Stimulated activated naive CD8-positive, alpha-beta T cell treated with anti-CD3 and anti-CD28 coated beads, Interleukin-15, amount 100 ng/mL, for 72 hours (primary cell): ENCODE results near the gene KIF26A.
A peak's percentile ranks its signal among the peaks of the same experiment; 100 is the strongest.

Experiments
- ATAC-seq: fragments of 150-1000 bp; cut with Tn5 transposase; 2 replicates; pipeline ENCODE4 v1.10.0; 2021; ENCODE audit warnings: mild to moderate bottlenecking, moderate library complexity
- DNase-seq, 2 donors: peaks; one replicate each; pipeline ENCODE4 v3.0.0; 2021 to 2022
- H3K27ac Mint-ChIP-seq, 2 donors: one replicate each; pipeline ENCODE4 v1.8.0; 2022; ENCODE audit warnings: mild to moderate bottlenecking in 2 of 2, mixed read lengths in 2 of 2, moderate library complexity in 2 of 2
- H3K27me3 Mint-ChIP-seq: one replicate; pipeline ENCODE4 v1.8.0; 2022; ENCODE audit warnings: mixed read lengths
- H3K4me1 Mint-ChIP-seq: one replicate; pipeline ENCODE4 v1.8.0; 2022; ENCODE audit warnings: mild to moderate bottlenecking, mixed read lengths
- H3K4me3 Mint-ChIP-seq, 2 donors: one replicate each; pipeline ENCODE4 v1.8.0; 2022; ENCODE audit warnings: mild to moderate bottlenecking in 2 of 2, mixed read lengths in 2 of 2, moderate library complexity in 1 of 2
- H3K9me3 Mint-ChIP-seq, 2 donors: one replicate each; pipeline ENCODE4 v1.8.0; 2022; ENCODE audit warnings: mixed read lengths in 2 of 2

The KIF26A gene

GRCh38 chr14:104175811-104176210 is 37.4 kb downstream of the KIF26A start:
- H3K4me3 Mint-ChIP-seq = no peak overlapping the region
- no peaks in the 10 kb centered on the region for H3K9me3 Mint-ChIP-seq
- no peaks in the 10 kb centered on the region for H3K27me3 Mint-ChIP-seq
- DNase-seq (no peak), ATAC-seq (no peak)
- no peak overlapping the region for H3K27ac Mint-ChIP-seq
- no peaks in the 10 kb centered on the region for H3K4me1 Mint-ChIP-seq

DNA sequence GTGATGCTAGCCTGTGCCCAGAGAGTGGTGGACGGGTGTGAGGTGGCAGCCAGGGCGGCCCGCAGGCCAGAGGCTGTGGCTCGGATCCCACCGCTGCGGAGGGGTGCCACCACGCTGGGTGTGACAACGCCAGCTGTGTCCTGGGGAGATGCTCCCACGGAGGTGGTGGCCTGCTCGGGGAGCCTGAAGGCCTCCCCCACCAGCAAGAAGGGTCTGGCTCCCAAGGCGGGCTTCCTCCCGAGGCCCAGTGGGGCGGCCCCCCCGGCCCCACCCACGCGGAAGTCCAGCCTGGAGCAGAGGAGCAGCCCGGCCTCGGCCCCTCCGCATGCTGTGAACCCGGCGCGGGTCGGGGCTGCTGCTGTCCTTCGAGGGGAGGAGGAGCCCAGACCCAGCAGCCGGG is 38.2 kb downstream of the KIF26A start:
- no peak for ATAC-seq
- Mint-ChIP-seq H3K27me3 (no peaks in the 10 kb centered on the region), H3K4me1 (no peaks in the 10 kb centered on the region), H3K9me3 (no peaks in the 10 kb centered on the region), H3K27ac (no peak overlapping the region), H3K4me3 (no peak overlapping the region)
- DNase-seq = no peak

DNA sequence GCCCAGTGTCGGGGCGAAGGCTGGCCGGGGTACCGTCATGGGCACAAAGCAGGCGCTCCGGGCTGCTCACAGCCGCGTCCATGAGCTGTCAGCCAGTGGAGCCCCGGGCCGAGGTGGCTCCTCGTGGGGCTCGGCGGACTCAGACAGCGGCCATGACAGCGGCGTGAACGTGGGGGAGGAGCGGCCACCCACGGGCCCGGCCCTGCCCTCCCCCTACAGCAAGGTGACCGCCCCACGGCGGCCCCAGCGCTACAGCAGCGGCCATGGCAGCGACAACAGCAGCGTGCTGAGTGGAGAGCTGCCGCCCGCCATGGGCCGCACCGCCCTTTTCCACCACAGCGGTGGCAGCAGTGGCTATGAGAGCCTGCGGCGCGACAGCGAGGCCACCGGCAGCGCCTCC is 39.0 kb downstream of the KIF26A start:
- no peak overlapping the region for H3K4me3 Mint-ChIP-seq
- no peak overlapping the region for H3K27ac Mint-ChIP-seq
- ATAC-seq (no peak), DNase-seq (no peak)
- H3K9me3 Mint-ChIP-seq = no peaks in the 10 kb centered on the region
- H3K27me3 Mint-ChIP-seq = no peaks in the 10 kb centered on the region
- H3K4me1 Mint-ChIP-seq = no peaks in the 10 kb centered on the region

DNA sequence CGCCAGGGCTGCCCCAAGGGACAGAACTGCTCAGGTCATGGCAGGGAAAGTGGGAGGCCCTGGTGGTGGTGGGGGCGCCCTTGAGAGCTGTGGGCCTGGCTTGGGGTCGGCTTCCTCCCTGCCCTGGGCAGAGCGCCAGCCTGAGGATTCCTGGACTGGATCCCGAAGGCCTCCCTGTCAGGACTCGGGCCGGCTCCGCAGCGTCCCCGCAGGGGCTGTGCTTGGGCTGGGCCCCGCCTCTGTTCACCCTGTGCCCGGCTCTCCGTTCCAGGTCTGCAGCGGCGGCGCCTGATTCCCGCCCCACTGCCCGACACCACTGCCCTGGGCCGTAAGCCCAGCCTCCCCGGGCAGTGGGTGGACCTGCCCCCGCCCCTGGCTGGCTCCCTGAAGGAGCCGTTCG is 39.9 kb downstream of the KIF26A start:
- H3K27ac Mint-ChIP-seq = no peak overlapping the region
- H3K27me3 Mint-ChIP-seq = no peaks in the 10 kb centered on the region
- no peak for ATAC-seq
- no peak for DNase-seq
- no peaks in the 10 kb centered on the region for H3K4me1 Mint-ChIP-seq
- no peaks in the 10 kb centered on the region for H3K9me3 Mint-ChIP-seq
- H3K4me3 Mint-ChIP-seq = no peak overlapping the region

DNA sequence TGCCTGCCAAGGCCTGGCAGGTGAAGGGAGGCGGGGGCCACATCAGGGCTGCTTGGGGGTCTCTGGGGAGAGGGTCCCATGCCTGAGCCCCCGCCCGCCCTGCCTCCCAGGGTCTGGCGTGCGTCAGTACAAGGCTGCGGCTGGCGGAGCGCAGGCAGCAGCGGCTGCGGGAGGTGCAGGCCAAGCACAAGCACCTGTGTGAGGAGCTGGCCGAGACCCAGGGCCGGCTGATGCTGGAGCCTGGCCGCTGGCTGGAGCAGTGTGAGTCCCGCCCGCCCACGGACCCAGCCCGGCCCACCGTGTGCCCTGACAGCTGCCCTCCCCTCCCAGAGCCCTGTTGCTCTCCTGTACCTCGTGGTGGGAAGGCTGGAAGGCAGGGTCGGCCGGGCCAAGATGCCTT is 40.7 kb downstream of the KIF26A start:
- no peak for DNase-seq
- H3K27me3 Mint-ChIP-seq = no peaks in the 10 kb centered on the region
- H3K4me1 Mint-ChIP-seq = no peaks in the 10 kb centered on the region
- no peaks in the 10 kb centered on the region for H3K9me3 Mint-ChIP-seq
- no peak overlapping the region for H3K4me3 Mint-ChIP-seq
- no peak for ATAC-seq
- no peak overlapping the region for H3K27ac Mint-ChIP-seq

DNA sequence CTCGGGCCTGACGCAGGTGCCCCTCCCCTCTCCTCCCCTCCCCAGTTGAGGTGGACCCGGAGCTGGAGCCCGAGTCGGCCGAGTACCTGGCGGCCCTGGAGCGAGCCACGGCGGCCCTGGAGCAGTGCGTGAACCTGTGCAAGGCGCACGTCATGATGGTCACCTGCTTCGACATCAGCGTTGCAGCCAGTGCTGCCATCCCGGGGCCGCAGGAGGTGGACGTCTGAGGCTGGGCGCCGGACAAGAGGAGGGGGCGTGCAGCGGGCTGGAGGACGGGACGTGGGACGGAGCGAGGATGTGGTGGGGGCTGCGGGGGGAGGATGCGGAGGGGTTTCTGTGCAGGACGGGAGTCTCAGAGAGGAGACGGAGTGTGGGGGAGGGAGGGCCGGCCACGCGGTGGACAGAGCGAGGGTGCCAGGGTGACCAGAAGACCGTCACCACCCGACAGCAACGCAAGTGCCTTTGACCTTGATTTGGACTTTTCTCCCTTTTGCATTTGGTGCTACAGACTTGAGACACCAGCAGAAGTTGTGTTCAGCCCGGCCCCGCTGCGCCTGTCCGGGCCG is 41.3 kb downstream of the KIF26A start:
- H3K27ac Mint-ChIP-seq = peak overlapping the region in 1 of 2 donors; percentile 76
- ATAC-seq = no peak

GRCh38 chr14:104180561-104181165 is 42.3 kb downstream of the KIF26A start:
- DNase-seq = no peak
- Mint-ChIP-seq H3K27me3 (no peaks in the 10 kb centered on the region), H3K4me1 (no peaks in the 10 kb centered on the region), H3K9me3 (no peaks in the 10 kb centered on the region), H3K4me3 (no peak overlapping the region), H3K27ac (peak overlapping the region in 1 of 2 donors; percentile 80)
- no peak for ATAC-seq

More for the DNA sequence above, 41.3 kb downstream of the KIF26A start:
- no peak overlapping the region for H3K4me3 Mint-ChIP-seq
- DNase-seq = no peak
- H3K4me1 Mint-ChIP-seq = no peaks in the 10 kb centered on the region
- H3K27me3 Mint-ChIP-seq = no peaks in the 10 kb centered on the region
- no peaks in the 10 kb centered on the region for H3K9me3 Mint-ChIP-seq

DNA sequence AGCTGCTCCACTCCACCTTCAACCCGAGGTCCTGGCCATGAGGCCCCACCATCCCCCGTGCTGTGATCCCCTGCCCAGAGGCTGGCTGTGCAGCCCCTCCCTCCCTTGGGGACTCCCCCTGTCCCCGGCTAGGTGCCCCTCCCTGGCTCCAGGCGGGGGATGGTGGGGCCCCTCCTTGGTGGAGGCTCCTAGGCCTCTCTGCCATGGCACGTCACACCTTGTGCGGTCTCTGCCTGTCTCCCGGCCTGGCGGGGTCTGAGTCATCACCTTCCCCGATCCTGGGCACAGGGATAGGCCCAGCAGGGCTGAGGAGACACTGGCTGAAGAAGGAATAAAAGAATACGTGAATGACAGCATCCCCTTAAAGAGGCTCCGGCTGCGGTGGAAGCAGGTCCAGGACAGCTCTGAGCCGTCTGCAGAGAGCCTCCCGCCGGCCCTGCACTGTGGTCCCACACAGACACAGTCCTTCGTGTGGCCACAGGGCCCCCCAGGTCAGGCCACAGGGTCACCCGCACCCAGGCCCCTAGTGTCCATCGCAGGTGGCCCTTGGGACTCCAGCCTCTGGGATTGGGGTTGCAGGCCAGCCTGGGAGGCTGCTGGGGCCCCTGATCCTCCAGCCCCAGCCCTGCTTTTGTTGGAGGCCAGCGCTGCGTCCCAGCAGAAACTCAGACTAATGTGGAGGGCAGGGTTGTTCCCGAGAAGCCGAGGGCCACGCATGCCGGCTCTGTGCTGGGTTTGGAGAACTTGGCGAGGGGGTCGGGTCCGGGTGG is 43.6 kb downstream of the KIF26A start:
- no peak overlapping the region for H3K4me3 Mint-ChIP-seq
- no peaks in the 10 kb centered on the region for H3K4me1 Mint-ChIP-seq
- ATAC-seq (no peak), DNase-seq (no peak)
- no peak overlapping the region for H3K27ac Mint-ChIP-seq
- H3K9me3 Mint-ChIP-seq = no peaks in the 10 kb centered on the region
- H3K27me3 Mint-ChIP-seq = no peaks in the 10 kb centered on the region

GRCh38 chr14:104182857-104183425 is 44.6 kb downstream of the KIF26A start:
- Mint-ChIP-seq H3K4me3 (no peak overlapping the region), H3K4me1 (no peaks in the 10 kb centered on the region), H3K27ac (no peak overlapping the region), H3K27me3 (no peaks in the 10 kb centered on the region), H3K9me3 (no peaks in the 10 kb centered on the region)
- no peak for DNase-seq
- peak; percentile 11 for ATAC-seq

GRCh38 chr14:104183796-104184195 is 45.4 kb downstream of the KIF26A start:
- Mint-ChIP-seq H3K9me3 (no peaks in the 10 kb centered on the region), H3K27me3 (no peaks in the 10 kb centered on the region), H3K27ac (no peak overlapping the region), H3K4me3 (no peak overlapping the region), H3K4me1 (no peaks in the 10 kb centered on the region)
- DNase-seq (no peak), ATAC-seq (no peak)

- H3K27ac Mint-ChIP-seq = no peak overlapping the region
- ATAC-seq (no peak), DNase-seq (no peak)
- H3K9me3 Mint-ChIP-seq = no peaks in the 10 kb centered on the region
- H3K4me3 Mint-ChIP-seq = no peak overlapping the region
- H3K4me1 Mint-ChIP-seq = no peaks in the 10 kb centered on the region
- no peaks in the 10 kb centered on the region for H3K27me3 Mint-ChIP-seq
Observed at GRCh38 chr14:104184506-104184905, 46.1 kb downstream of the KIF26A start.

- Mint-ChIP-seq H3K4me3 (no peak overlapping the region), H3K27me3 (no peaks in the 10 kb centered on the region), H3K9me3 (no peaks in the 10 kb centered on the region), H3K27ac (no peak overlapping the region), H3K4me1 (no peaks in the 10 kb centered on the region)
- ATAC-seq (peak; percentile 26), DNase-seq (no peak)
Observed at GRCh38 chr14:104184911-104185499, 46.6 kb downstream of the KIF26A start.

DNA sequence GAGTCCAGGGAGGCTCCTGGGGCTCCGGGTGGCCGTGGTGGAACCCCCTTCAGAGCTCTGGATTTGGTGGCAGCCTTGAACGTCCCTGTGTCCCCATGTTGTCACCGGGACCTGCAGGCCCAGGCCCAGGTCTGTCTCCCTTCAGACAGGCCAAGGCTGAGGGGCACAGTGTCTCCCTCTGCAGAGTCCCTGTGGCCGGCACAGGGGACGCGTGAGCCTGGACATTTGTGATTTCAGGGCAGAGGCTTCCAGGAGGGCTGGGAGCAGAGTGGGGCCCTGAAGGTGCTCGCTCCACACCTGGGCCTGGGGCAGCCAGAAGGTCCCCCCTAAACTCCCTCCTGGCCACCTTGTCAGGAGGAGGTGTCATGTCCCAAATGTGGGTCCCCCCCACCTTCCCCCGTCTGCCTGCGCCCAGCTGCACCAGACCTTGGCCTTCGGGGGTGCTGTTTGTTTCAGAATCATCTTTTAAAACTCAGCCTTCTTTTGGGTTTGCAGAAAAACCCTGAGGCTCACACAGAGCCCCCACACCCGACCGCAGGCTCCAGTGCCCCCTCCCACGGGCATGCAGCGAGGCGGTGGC is 47.6 kb downstream of the KIF26A start:
- Mint-ChIP-seq H3K27me3 (no peaks in the 10 kb centered on the region), H3K4me3 (no peak overlapping the region), H3K9me3 (no peaks in the 10 kb centered on the region), H3K27ac (no peak overlapping the region), H3K4me1 (no peaks in the 10 kb centered on the region)
- no peak for DNase-seq
- peak; percentile 11 for ATAC-seq

- ATAC-seq = no peak
- no peaks in the 10 kb centered on the region for H3K9me3 Mint-ChIP-seq
- no peaks in the 10 kb centered on the region for H3K27me3 Mint-ChIP-seq
- H3K4me1 Mint-ChIP-seq = no peaks in the 10 kb centered on the region
- DNase-seq = no peak
- no peak overlapping the region for H3K4me3 Mint-ChIP-seq
- H3K27ac Mint-ChIP-seq = no peak overlapping the region
Observed at GRCh38 chr14:104186575-104186974, 48.2 kb downstream of the KIF26A start.

DNA sequence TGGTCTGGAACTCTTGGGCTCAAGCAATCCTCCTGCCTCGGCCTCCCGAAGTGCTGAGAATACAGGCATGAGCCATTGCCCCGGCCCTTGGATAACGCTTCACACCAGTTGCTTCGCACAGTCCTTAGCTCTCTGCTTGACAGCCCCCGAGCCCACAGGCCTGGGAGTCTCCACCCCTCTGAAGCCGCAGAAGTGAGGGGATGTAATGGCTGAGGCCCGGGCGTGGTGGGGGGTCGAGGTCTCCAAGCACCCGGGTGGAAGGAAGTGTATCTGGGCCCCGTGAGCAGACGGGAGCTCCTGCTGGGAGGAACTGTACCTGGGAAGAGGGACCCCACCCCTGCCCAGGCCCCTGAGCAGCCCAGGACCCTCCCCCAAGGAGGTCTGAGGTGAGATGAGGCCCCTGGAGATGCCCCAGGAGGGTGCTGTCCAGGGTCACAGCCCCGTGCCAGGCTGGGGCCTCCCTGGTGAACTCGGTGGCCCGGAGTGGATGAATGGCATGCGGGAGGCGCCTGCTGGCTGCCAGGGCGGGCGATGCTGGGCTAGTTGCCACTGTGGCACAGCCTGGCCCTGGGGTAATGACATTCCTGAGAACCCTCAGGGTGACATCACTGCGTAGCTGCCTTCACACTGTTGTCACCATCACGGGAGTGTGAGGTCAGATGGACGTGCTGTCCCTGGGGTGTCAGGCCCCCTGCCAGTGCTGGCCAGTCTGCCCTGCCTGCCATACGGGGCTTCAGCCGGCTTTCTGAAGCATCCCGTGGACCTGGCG is 48.9 kb downstream of the KIF26A start:
- no peak overlapping the region for H3K4me3 Mint-ChIP-seq
- H3K27me3 Mint-ChIP-seq = no peaks in the 10 kb centered on the region
- ATAC-seq (no peak), DNase-seq (no peak)
- no peak overlapping the region for H3K27ac Mint-ChIP-seq
- H3K9me3 Mint-ChIP-seq = no peaks in the 10 kb centered on the region
- no peaks in the 10 kb centered on the region for H3K4me1 Mint-ChIP-seq
